ENCODE results near the gene SYT2.
"Not testable (repeated sequence)": the region's sequence is repeated elsewhere in the genome, so short reads cannot be mapped to it uniquely, and the experiment has no call there.

DNA sequence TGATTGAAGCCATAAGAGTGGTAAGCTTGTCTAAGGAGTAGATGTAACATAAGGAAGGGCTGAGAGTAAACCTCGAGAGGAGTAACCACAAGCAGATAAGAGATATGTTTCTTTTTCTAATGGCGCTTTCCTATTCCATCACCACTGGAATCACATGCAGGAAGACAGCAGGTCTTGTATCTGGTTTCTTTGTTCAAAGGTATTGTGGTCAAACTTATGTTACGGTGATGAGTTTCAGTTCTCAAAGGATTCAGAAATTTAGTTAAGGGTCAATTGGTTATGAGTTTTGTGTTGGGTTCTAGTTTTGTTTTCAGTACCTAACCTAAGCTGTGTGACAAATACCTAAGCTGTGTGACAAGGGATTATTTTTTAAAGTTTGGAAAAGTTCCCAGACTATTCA lies 163.5 kb downstream of the SYT2 start:
- TF ChIP-seq EZH2phosphoT487, EZH2 (IDR thresholded peaks at IDR 0.05): not testable (repeated sequence)
- TF ChIP-seq, protein P1, sequence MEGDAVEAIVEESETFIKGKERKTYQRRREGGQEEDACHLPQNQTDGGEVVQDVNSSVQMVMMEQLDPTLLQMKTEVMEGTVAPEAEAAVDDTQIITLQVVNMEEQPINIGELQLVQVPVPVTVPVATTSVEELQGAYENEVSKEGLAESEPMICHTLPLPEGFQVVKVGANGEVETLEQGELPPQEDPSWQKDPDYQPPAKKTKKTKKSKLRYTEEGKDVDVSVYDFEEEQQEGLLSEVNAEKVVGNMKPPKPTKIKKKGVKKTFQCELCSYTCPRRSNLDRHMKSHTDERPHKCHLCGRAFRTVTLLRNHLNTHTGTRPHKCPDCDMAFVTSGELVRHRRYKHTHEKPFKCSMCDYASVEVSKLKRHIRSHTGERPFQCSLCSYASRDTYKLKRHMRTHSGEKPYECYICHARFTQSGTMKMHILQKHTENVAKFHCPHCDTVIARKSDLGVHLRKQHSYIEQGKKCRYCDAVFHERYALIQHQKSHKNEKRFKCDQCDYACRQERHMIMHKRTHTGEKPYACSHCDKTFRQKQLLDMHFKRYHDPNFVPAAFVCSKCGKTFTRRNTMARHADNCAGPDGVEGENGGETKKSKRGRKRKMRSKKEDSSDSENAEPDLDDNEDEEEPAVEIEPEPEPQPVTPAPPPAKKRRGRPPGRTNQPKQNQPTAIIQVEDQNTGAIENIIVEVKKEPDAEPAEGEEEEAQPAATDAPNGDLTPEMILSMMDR (IDR thresholded peaks at IDR 0.05), result not testable (repeated sequence)
